IMR-90 (cell line): ENCODE measurements around the gene NEK11. TPM values are rescaled to one million over a fixed set of nuclear protein-coding genes. Genes with fewer than 3 reads are reported as not detected.

Experiments used
- ATAC-seq: fragments of 200-7000 bp; cut with Tn5 transposase; 2 replicates; pipeline ENCODE4 v1.9.1; 2020; ENCODE audit warnings: low read depth, mild to moderate bottlenecking, moderate library complexity
- BruUV-seq: library from RNA; stranded (reverse); fragments of 400-500 nt; replicated peaks from 2 replicates; lab custom pipeline; 2021; lab: Mats Ljungman, UMichigan
- CTCF ChIA-PET: fragments of 300-600 bp; formaldehyde crosslinking; extraction: SDS; loops from one replicate; lab custom pipeline; 2021; ENCODE audit warnings: antibody characterized with exemption; lab: Yijun Ruan, JAX
- POLR2A ChIA-PET: fragments of 300-600 bp; sonication (Branson Sonifier 250); formaldehyde crosslinking; loops from one replicate; lab custom pipeline; 2022; ENCODE audit warnings: antibody characterized with exemption; ENCODE audit not compliant: unreplicated experiment; lab: Charles Lee
- DNase-seq: peaks from one replicate; pipeline ENCODE4 v3.0.0; 2013
- H2AFZ ChIP-seq: replicated peaks from 2 replicates; pipeline ENCODE3; 2013; ENCODE audit warnings: low read length, mild to moderate bottlenecking; ENCODE audit not compliant: poor library complexity
- H2AK5ac ChIP-seq: 2 replicates; pipeline ENCODE4 v1.6.1; 2013; ENCODE audit warnings: low read depth, low read length, inconsistent platforms
- H2AK9ac ChIP-seq: replicated peaks from 2 replicates; pipeline ENCODE3; 2013; ENCODE audit warnings: mild to moderate bottlenecking, low read depth, low read length, moderate library complexity; ENCODE audit not compliant: poor library complexity
- H2BK120ac ChIP-seq: 2 replicates; pipeline ENCODE4 v1.6.1; 2013; ENCODE audit warnings: low read depth, low read length, inconsistent platforms
- H2BK15ac ChIP-seq: 3 replicates; pipeline ENCODE4 v1.6.1; 2013; ENCODE audit warnings: low read depth, low read length, inconsistent platforms
- H2BK20ac ChIP-seq: 2 replicates; pipeline ENCODE4 v1.6.1; 2013; ENCODE audit warnings: low read depth, mild to moderate bottlenecking, inconsistent platforms, low read length, moderate library complexity
- H2BK5ac ChIP-seq: 2 replicates; pipeline ENCODE4 v1.6.1; 2013; ENCODE audit warnings: mild to moderate bottlenecking, low read depth, low read length, inconsistent platforms; ENCODE audit not compliant: poor library complexity, severe bottlenecking
- H3K14ac ChIP-seq: replicated peaks from 2 replicates; pipeline ENCODE4 v1.6.1; 2013; ENCODE audit warnings: low read depth, low read length, inconsistent platforms
- H3K18ac ChIP-seq: 2 replicates; pipeline ENCODE4 v1.6.1; 2013; ENCODE audit warnings: low read depth, low read length, control low read depth
- H3K23ac ChIP-seq: 2 replicates; pipeline ENCODE4 v1.6.1; 2013; ENCODE audit warnings: low read depth, low read length, inconsistent platforms
- H3K27ac ChIP-seq: 2 replicates; pipeline ENCODE4 v1.5.1; 2013; ENCODE audit warnings: mild to moderate bottlenecking, control low read depth, low read length; ENCODE audit not compliant: insufficient read depth
- H3K27me3 ChIP-seq: 2 replicates; pipeline ENCODE4 v1.6.1; 2013; ENCODE audit warnings: low read length; ENCODE audit not compliant: control insufficient read depth, insufficient read depth
- H3K36me3 ChIP-seq: 2 replicates; pipeline ENCODE4 v1.6.1; 2013; ENCODE audit warnings: low read length, mixed read lengths; ENCODE audit not compliant: control insufficient read depth, insufficient read depth
- H3K4ac ChIP-seq: 2 replicates; pipeline ENCODE4 v1.6.1; 2013; ENCODE audit warnings: low read depth, low read length, inconsistent platforms
- H3K4me1 ChIP-seq: 2 replicates; pipeline ENCODE4 v1.6.1; 2013; ENCODE audit warnings: low read length, mixed read lengths; ENCODE audit not compliant: control insufficient read depth, insufficient read depth
- H3K4me2 ChIP-seq: 2 replicates; pipeline ENCODE4 v1.6.1; 2013; ENCODE audit warnings: low read depth, mild to moderate bottlenecking, control low read depth, low read length, moderate library complexity
- H3K4me3 ChIP-seq: 2 replicates; pipeline ENCODE4 v1.5.1; 2013; ENCODE audit warnings: low read depth, mild to moderate bottlenecking, control low read depth, low read length, moderate library complexity; ENCODE audit not compliant: insufficient read depth
- H3K56ac ChIP-seq: 2 replicates; pipeline ENCODE4 v1.6.1; 2013; ENCODE audit warnings: low read length, inconsistent platforms; ENCODE audit not compliant: insufficient read depth; ENCODE audit errors: extremely low read depth
- H3K79me1 ChIP-seq, 2 experiments: 2 replicates each; pipeline ENCODE4 v1.6.1; 2013; ENCODE audit warnings: low read length in 2 of 2, inconsistent platforms in 1 of 2, low read depth in 1 of 2
- H3K9ac ChIP-seq: 2 replicates; pipeline ENCODE4 v1.6.1; 2013; ENCODE audit warnings: low read depth, low read length, control low read depth
- H3K9me1 ChIP-seq: 2 replicates; pipeline ENCODE4 v1.6.1; 2013; ENCODE audit warnings: low read length, inconsistent platforms; ENCODE audit not compliant: insufficient read depth
- H3K9me3 ChIP-seq: 2 replicates; pipeline ENCODE4 v1.6.1; 2013; ENCODE audit warnings: low read length; ENCODE audit not compliant: control insufficient read depth, insufficient read depth
- H4K20me1 ChIP-seq: 2 replicates; pipeline ENCODE4 v1.6.1; 2013; ENCODE audit warnings: low read length, inconsistent platforms; ENCODE audit not compliant: insufficient read depth
- H4K5ac ChIP-seq: 2 replicates; pipeline ENCODE4 v1.6.1; 2013; ENCODE audit warnings: mild to moderate bottlenecking, low read depth, low read length, control low read depth
- H4K8ac ChIP-seq, 2 experiments: 2 replicates each; pipeline ENCODE4 v1.6.1; 2013; ENCODE audit warnings: low read depth in 2 of 2, low read length in 2 of 2, control low read depth in 1 of 2, inconsistent platforms in 1 of 2
- H4K91ac ChIP-seq: 2 replicates; pipeline ENCODE4 v1.6.1; 2013; ENCODE audit warnings: low read depth, low read length, inconsistent platforms; ENCODE audit not compliant: insufficient read depth
- BHLHE40 ChIP-seq: fragments of 150-350 bp; IDR thresholded peaks from 2 replicates; pipeline ENCODE4 v1.6.1; 2016; ENCODE audit warnings: mild to moderate bottlenecking, low read depth, low read length
- CEBPB ChIP-seq: IDR thresholded peaks from 2 replicates; pipeline ENCODE4 v1.6.1; 2012; ENCODE audit warnings: low read depth, low read length, improper control_type of control experiment
- CTCF ChIP-seq: conservative IDR thresholded peaks from 2 replicates; pipeline ENCODE4 v1.5.1; 2012; ENCODE audit warnings: mild to moderate bottlenecking, low read depth, low read length, improper control_type of control experiment
- FOS ChIP-seq: fragments of 150-350 bp; IDR thresholded peaks from 2 replicates; pipeline ENCODE4 v1.6.1; 2016; ENCODE audit warnings: low read depth, low read length
- MAFK ChIP-seq: IDR thresholded peaks from 2 replicates; pipeline ENCODE4 v1.6.1; 2012; ENCODE audit warnings: low read depth, low read length, improper control_type of control experiment
- MAZ ChIP-seq: IDR thresholded peaks from 2 replicates; pipeline ENCODE4 v1.6.1; 2012; ENCODE audit warnings: low read depth, mild to moderate bottlenecking, low read length, improper control_type of control experiment, moderate library complexity, borderline replicate concordance
- MXI1 ChIP-seq: IDR thresholded peaks from 2 replicates; pipeline ENCODE4 v1.6.1; 2012; ENCODE audit warnings: low read depth, mild to moderate bottlenecking, low read length, moderate library complexity, borderline replicate concordance
- NFE2L2 ChIP-seq: fragments of 150-350 bp; IDR thresholded peaks from 2 replicates; pipeline ENCODE4 v1.6.1; 2016; ENCODE audit warnings: low read depth, mild to moderate bottlenecking, low read length
- POLR2A ChIP-seq: IDR thresholded peaks from 2 replicates; pipeline ENCODE4 v1.6.1; 2012; ENCODE audit warnings: mild to moderate bottlenecking, low read depth, low read length
- RAD21 ChIP-seq: IDR thresholded peaks from 2 replicates; pipeline ENCODE4 v1.6.1; 2012; ENCODE audit warnings: low read length, improper control_type of control experiment
- RCOR1 ChIP-seq: IDR thresholded peaks from 2 replicates; pipeline ENCODE4 v1.6.1; 2012; ENCODE audit warnings: mild to moderate bottlenecking, low read length, improper control_type of control experiment; ENCODE audit not compliant: insufficient replicate concordance
- RFX5 ChIP-seq: IDR thresholded peaks from 2 replicates; pipeline ENCODE4 v1.8.0; 2012; ENCODE audit warnings: low read depth, mild to moderate bottlenecking, low read length, moderate library complexity
- SMC3 ChIP-seq: fragments of 150-350 bp; IDR thresholded peaks from 2 replicates; pipeline ENCODE4 v1.6.1; 2016; ENCODE audit warnings: low read depth, mild to moderate bottlenecking, antibody characterized with exemption, low read length, moderate library complexity
- USF2 ChIP-seq: fragments of 150-350 bp; IDR thresholded peaks from 2 replicates; pipeline ENCODE4 v1.6.1; 2017; ENCODE audit warnings: mild to moderate bottlenecking, antibody characterized with exemption, low read length, low read depth
- WGBS, 2 experiments: methylation state at CpG; one replicate each; pipeline versions ENCODE4 v1.1.5 to v1.1.7; 2013; ENCODE audit warnings: missing lambda C conversion rate in 2 of 2; ENCODE audit not compliant: insufficient read length in 1 of 2; ENCODE audit errors: extremely low coverage in 2 of 2; 5-methylcytosine and 5-hydroxymethylcytosine counted together
- dilution Hi-C: fragments of 300-500 bp; cut with HindIII; formaldehyde crosslinking; loops from one replicate; pipeline ENCODE4 v1.14.3; 2018; ENCODE audit warnings: low sequenced_read_pairs; ENCODE audit not compliant: unreplicated experiment
- in situ Hi-C: fragments of 300-500 bp; cut with MboI; formaldehyde crosslinking; loops from 3 replicates; pipeline ENCODE4 v1.14.3; 2019; ENCODE audit warnings: low sequenced_read_pairs, inconsistent platforms, mixed read lengths
- intact Hi-C: fragments of 100-400 bp; cut with micrococcal nuclease; formaldehyde crosslinking; loops from 2 replicates; pipeline ENCODE4 v1.10.0; 2022
- polyA plus RNA-seq, 3 experiments: library from polyadenylated mRNA; depleted of rRNA; stranded (reverse); fragments of >200 nt; gene quantifications; 2 replicates each; pipeline ENCODE4 v1.2.3, GENCODE V29; 2012; ENCODE audit warnings: low replicate concordance in 1 of 3
- total RNA-seq: library from RNA; depleted of rRNA; stranded (reverse); fragments of >200 nt; gene quantifications from 2 replicates; pipeline ENCODE4 v1.2.3, GENCODE V29; 2012

Gene NEK11
- total and polyA plus RNA-seq, 2 of the 4 experiments (the other 2 are of a cell fraction), result 1.1 to 1.6 TPM

- no peaks in the 10 kb centered on the region for H3K4me1 ChIP-seq
- H3K4me2 ChIP-seq, result no peak overlapping the region
- H2AK9ac ChIP-seq, result no peak overlapping the region
- TF ChIP-seq CTCF (no peak), NFE2L2 (no peak), POLR2A (no peak), MAZ (no peak), MAFK (no peak), FOS (no peak), RFX5 (no peak), SMC3 (no peak), BHLHE40 (no peak), MXI1 (no peak), RAD21 (no peak), CEBPB (no peak), USF2 (no peak), RCOR1 (no peak)
- H3K27me3 ChIP-seq, result no peaks in the 10 kb centered on the region
- no peak overlapping the region for H2BK120ac ChIP-seq
- no peaks in the 10 kb centered on the region for H3K36me3 ChIP-seq
- H4K91ac ChIP-seq, result no peak overlapping the region
- H3K4me3 ChIP-seq, result no peak overlapping the region
- no peak overlapping the region for H4K8ac ChIP-seq
- no peak overlapping the region for H3K56ac ChIP-seq
- H3K79me1 ChIP-seq, result no peaks in the 10 kb centered on the region
- H2BK5ac ChIP-seq, result no peak overlapping the region
- dilution Hi-C loops (no loop called here), in situ Hi-C loops (no loop called here), intact Hi-C loops (no loop called here)
- BruUV-seq, result no TSS peak
- H2BK20ac ChIP-seq, result no peak overlapping the region
- H3K27ac ChIP-seq, result no peak overlapping the region
- no peak for ATAC-seq
- H3K4ac ChIP-seq, result no peak overlapping the region
- no peak overlapping the region for H3K23ac ChIP-seq
- no peak overlapping the region for H2AK5ac ChIP-seq
- H4K20me1 ChIP-seq, result no peaks in the 10 kb centered on the region
- no peak overlapping the region for H2BK15ac ChIP-seq
- no peak overlapping the region for H3K14ac ChIP-seq
- H2AFZ ChIP-seq, result no peak overlapping the region
- H3K9me3 ChIP-seq, result no peaks in the 10 kb centered on the region
- no peak overlapping the region for H4K5ac ChIP-seq
- H3K9ac ChIP-seq, result no peak overlapping the region
- H3K9me1 ChIP-seq, result no peaks in the 10 kb centered on the region
- H3K18ac ChIP-seq, result no peak overlapping the region
- ChIA-PET POLR2A (no interaction called here), CTCF (no interaction called here)
- no CpG with 5 or more reads among the region's 1 CpG for WGBS, 2 experiments
- no peak for DNase-seq
Observed at GRCh38 chr3:131167867-131168266, 141.2 kb downstream of the NEK11 start.
